NK-92 (cell line): ENCODE measurements around the gene STAP1.
"Not testable (repeated sequence)": the region's sequence is repeated elsewhere in the genome, so short reads cannot be mapped to it uniquely, and the experiment has no call there.

Experiments used
- DNase-seq: peaks from one replicate; lab custom pipeline; 2025; ENCODE audit not compliant: unreplicated experiment; lab: John Stamatoyannopoulos, UW

The STAP1 gene

DNA sequence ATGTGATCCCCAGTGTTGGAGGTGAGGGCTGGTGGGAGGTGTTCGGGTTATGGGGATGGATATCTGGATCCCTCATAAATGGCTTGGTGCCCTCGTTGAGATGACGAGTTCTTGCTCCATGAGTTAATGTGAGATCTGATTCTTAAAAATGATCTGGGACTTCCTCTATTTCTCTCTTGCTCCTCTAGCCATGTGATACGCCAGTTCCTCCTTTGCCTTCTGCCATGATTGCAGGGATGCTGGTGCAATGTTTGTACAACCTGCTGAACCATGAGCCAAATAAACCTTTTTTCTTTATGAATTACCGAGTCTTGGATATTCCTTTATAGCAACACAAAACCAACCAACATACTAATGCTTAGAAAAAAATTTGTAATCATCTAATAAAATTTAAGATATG, 56.6 kb downstream of the STAP1 start:
- no peak for DNase-seq

DNA sequence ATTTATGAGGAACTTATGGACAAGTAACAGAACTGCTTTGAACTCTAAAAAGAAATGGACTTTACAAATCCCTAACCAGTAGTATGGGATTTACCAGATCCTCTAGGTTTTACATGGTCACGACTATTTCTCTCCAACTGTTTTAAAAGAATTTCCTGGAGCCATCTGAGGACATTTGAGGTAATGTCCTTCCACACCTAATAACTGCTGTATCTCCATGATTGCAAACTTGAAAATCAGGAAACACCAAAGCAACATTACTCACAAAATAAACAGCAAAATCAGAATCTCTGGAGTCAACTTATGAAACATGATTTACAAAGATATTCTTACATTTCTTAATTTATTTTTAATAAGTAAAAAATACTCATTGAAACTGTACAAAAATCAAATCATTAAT, 58.0 kb downstream of the STAP1 start:
- DNase-seq = no peak

DNA sequence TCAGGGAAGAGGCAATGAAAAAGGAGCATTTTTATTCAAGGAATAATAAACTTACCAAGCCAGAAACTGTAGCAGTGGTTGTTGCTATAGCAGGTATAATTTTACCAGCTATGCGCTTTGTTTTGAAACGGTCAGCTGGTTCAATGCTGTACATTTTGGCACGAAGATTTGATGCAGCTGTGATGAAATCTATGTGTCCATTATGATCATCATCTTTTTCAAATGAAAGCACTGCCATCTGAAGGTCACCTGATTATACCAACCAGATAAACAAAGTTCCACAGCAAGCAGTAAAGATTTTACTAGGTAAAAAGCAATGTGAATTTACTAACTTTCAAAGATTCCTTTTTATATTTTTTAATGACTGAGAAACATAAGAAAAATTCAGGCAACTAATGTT, 66.4 kb downstream of the STAP1 start:
- no peak for DNase-seq

GRCh38 chr4:67632492-67632891, 74.0 kb downstream of the STAP1 start:
- DNase-seq = no peak

DNA sequence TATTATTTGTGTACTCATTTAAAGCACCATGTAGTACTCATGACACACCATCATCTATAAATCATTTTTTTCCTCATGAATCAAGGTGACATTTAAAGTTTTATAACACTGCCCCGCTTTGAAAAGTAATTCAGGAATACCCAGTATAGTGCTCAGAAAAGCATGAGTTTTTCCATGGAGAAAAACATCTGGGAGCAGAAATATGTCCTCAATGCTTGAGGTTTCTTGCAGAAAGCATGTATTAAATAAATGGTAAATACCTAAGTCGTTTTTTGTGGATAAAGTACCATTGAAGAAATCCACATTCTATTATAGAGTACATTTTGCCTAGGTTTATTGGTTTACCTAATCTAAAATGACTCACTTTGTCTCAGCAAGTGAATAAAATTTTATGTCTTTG, 76.2 kb downstream of the STAP1 start:
- no peak for DNase-seq

DNA sequence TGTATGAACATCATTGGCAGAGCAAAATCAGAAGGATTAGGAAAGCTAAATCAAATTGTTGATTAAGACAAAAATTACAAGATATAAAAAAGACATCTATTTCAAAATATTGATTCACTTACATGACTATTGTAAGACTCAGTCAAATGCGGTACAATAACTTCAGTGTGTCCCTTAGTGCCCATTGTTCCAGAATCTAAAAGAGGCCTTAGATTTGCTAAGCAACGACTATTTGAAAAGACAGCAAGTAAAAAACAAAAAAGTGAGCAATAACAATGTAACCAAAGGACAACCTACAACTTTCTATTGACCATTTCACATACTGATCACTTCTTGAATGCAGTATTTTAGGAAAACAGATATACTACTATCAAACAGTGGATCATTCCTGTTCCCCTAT, 76.8 kb downstream of the STAP1 start:
- no peak for DNase-seq

- DNase-seq = not testable (repeated sequence)
These were observed 78.5 kb downstream of the STAP1 start for GRCh38 chr4:67636978-67637377.

GRCh38 chr4:67638136-67638535, 79.6 kb downstream of the STAP1 start:
- DNase-seq = no peak

DNA sequence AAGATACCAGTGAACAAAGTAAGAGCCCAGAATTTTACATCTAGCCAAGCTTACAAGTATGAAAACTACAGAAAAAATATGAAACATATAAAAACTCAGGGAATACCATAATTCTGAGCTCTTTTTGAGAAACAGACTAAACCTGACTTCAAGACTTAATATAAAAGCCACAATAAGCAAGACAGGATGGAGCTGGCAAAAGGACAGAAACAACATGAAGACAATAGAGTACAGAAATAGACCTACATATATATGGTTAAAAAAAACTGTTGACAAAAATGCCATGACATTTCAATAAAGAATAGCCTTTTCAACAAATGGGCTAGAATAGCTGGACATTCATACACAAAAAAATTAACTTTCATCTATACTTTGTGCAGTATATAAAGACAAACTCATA, 93.0 kb downstream of the STAP1 start:
- no peak for DNase-seq
